Measurements from ENCODE around the gene KISS1. TPM values are rescaled to one million over a fixed set of nuclear protein-coding genes. Genes with fewer than 3 reads are reported as not detected.

KISS1 gene
- total RNA-seq, 1 donor from 2014 or later, result 0.60 TPM

DNA sequence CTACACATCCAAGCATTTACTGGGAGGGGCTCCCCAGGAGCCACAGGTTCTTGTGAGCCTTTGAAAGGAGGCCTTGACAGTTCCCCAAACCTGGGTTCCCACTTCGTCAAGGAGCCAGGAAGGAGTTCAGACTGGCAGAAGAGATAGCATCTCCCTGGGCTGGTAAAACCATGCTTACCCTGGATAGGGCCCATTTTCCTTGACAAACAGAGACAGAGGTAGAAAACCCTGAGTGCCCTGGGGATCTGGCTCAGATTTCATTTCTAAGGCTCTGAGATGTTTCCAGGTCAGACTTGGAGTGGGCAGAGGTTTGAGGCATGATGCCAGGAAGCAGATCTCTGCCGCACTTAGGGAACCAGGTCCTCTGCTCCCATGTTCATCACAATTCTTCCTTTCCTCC, 47.2 kb downstream of the KISS1 start:
- Mint-ChIP-seq H3K4me3 (no peak overlapping the region), H3K4me1 (peaks cover 4% of the 10 kb centered on the region), H3K36me3 (peaks cover 5% of the 10 kb centered on the region), H3K9me3 (no peaks in the 10 kb centered on the region), H3K27me3 (ENCODE audit: low read depth) (no peaks in the 10 kb centered on the region), H3K27ac (no peak overlapping the region)
- no peak for DNase-seq (ENCODE audit: low spot score in 2 of 2, unreplicated experiment in 2 of 2)
- TF ChIP-seq, protein P1, sequence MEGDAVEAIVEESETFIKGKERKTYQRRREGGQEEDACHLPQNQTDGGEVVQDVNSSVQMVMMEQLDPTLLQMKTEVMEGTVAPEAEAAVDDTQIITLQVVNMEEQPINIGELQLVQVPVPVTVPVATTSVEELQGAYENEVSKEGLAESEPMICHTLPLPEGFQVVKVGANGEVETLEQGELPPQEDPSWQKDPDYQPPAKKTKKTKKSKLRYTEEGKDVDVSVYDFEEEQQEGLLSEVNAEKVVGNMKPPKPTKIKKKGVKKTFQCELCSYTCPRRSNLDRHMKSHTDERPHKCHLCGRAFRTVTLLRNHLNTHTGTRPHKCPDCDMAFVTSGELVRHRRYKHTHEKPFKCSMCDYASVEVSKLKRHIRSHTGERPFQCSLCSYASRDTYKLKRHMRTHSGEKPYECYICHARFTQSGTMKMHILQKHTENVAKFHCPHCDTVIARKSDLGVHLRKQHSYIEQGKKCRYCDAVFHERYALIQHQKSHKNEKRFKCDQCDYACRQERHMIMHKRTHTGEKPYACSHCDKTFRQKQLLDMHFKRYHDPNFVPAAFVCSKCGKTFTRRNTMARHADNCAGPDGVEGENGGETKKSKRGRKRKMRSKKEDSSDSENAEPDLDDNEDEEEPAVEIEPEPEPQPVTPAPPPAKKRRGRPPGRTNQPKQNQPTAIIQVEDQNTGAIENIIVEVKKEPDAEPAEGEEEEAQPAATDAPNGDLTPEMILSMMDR (IDR thresholded peaks at IDR 0.05; ENCODE audit: unreplicated experiment), result no peak

DNA sequence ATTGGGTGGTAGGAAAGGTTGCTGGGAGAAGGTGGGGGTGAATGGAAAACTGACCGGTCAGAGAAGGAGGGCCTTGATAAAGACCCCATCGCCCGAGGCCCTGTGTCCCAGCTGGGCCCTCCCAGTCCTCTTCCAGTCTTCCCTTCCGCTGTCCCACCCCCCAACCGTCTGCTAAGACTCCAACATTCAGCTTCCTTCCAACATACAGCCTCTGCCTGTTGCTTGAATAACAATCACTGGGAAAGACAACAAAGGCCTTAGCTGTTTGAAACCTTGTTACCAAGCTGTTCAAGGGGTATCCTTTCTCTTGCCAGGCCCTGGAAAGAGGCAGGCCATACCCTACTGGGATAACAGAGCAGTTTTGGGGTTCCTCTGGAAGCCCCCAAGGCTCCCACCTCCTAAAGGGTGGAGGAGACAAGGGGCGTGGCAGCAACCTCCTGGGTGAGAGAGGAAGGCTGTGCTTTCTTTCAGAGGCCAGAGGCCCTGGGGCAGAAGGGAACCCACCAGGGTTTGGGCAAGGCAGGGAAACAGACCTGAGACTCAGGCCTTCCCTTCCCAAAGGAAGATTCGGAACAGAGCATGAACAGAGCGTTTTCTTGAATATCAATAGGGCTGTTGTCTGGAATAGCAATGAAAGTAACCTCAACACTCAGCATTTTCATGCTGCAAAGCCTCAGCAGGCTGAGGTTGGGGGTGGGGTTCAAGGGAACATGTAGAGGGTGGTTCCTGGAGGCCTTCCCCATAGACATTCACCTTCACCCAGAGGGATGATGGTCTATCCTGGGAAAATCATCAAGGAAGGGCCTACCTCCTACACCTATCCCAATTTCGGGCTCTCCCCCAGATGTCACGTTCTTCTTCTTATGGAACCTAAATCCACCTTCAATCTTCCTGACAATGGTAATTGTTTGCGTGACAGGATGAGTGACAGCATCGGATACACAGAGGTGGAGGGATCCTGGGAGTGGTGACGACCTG, 48.6 kb downstream of the KISS1 start:
- Mint-ChIP-seq H3K4me3 (no peak overlapping the region), H3K27me3 (ENCODE audit: low read depth) (no peaks in the 10 kb centered on the region), H3K27ac (no peak overlapping the region), H3K4me1 (peaks cover 4% of the 10 kb centered on the region), H3K9me3 (no peaks in the 10 kb centered on the region), H3K36me3 (peaks cover 5% of the 10 kb centered on the region)
- DNase-seq (ENCODE audit: low spot score in 2 of 2, unreplicated experiment in 2 of 2), result no peak
- TF ChIP-seq, protein P1 (IDR thresholded peaks at IDR 0.05; ENCODE audit: unreplicated experiment), result no peak

DNA sequence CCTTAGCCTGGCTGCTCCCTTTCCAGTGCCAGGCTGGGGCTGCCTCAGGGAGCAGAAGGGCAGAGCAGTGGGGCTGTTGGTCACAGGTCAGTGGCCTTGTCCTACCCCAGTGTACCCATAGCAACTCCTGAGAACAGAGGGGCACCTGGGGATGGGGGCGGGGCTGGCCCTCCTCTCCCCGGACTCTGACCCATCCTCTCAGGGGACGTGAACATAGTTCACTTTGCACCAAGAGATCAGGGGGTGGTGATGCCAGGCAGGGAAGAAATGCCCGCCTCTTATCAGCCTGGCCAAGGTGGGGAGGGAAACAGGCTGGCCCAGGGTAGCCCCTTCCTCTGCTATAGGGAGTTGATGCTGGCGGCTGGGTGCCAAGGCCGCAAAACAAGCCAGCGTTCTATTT, 49.3 kb downstream of the KISS1 start:
- Mint-ChIP-seq H3K9me3 (no peaks in the 10 kb centered on the region), H3K36me3 (peaks cover 5% of the 10 kb centered on the region), H3K27ac (no peak overlapping the region), H3K4me3 (no peak overlapping the region), H3K27me3 (ENCODE audit: low read depth) (no peaks in the 10 kb centered on the region), H3K4me1 (peaks cover 4% of the 10 kb centered on the region)
- TF ChIP-seq, protein P1 (IDR thresholded peaks at IDR 0.05; ENCODE audit: unreplicated experiment), result no peak
- DNase-seq (ENCODE audit: low spot score in 2 of 2, unreplicated experiment in 2 of 2), result no peak

DNA sequence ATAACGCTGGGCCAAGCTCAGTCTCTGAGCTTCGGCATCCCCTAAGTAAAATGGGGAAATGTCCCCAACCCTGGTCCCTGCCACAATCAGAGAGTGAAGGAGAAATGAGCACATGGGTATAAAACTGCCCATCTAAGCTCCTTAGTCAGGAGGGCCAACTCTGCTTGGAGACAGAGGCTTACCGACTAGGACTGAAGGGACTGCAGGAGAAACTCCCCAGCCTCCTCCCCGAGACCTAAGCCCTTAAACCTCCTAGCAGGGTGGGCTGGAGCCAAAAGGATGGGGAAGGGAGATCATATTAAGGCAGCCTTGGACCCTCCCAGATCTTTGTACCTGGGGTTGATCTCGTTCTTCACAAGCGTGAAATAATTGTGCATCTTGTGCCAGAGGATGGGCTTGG, 50.0 kb downstream of the KISS1 start:
- Mint-ChIP-seq H3K4me3 (no peak overlapping the region), H3K27me3 (ENCODE audit: low read depth) (no peaks in the 10 kb centered on the region), H3K4me1 (peaks cover 4% of the 10 kb centered on the region), H3K36me3 (peaks cover 5% of the 10 kb centered on the region), H3K27ac (no peak overlapping the region), H3K9me3 (no peaks in the 10 kb centered on the region)
- DNase-seq (ENCODE audit: low spot score in 2 of 2, unreplicated experiment in 2 of 2), result no peak
- TF ChIP-seq, protein P1 (IDR thresholded peaks at IDR 0.05; ENCODE audit: unreplicated experiment), result no peak

DNA sequence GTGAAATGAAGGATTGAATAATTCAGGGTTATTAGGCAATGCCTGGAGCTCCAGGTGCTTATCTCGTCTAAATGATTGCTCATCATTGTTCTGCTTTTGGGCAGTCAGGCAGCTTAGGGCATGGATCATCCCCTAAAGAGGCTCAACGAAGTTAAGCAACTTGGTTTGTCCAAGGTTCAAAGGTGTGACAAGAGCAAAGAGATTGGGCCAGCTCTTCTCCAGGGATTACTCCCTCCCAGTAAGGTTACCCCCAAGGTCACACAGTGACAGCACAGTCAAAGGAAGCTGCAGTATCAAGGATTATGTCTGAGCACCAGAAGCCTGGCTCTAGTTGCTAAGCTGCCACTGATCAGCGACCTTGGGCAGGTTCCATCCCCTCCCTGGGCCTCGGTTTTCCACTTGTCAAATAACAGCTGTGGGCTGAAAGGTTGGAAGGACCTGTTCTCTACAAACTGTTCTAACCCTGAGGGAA, 51.2 kb downstream of the KISS1 start:
- Mint-ChIP-seq H3K27ac (no peak overlapping the region), H3K36me3 (peaks cover 10% of the 10 kb centered on the region), H3K4me1 (no peaks in the 10 kb centered on the region), H3K27me3 (ENCODE audit: low read depth) (no peaks in the 10 kb centered on the region), H3K9me3 (no peaks in the 10 kb centered on the region), H3K4me3 (no peak overlapping the region)
- no peak for DNase-seq (ENCODE audit: low spot score in 2 of 2, unreplicated experiment in 2 of 2)
- TF ChIP-seq, protein P1 (IDR thresholded peaks at IDR 0.05; ENCODE audit: unreplicated experiment), result no peak

Data from mesothelial cell of epicardium (in vitro differentiated cells).